IMR-90 (cell line): ENCODE data around the gene SKIL. TPM values are rescaled to one million over a fixed set of nuclear protein-coding genes. Genes with fewer than 3 reads are reported as not detected.

ENCODE experiments used
- ATAC-seq: fragments of 200-7000 bp; cut with Tn5 transposase; 2 replicates; pipeline ENCODE4 v1.9.1; 2020; ENCODE audit warnings: low read depth, mild to moderate bottlenecking, moderate library complexity
- BruUV-seq: library from RNA; stranded (reverse); fragments of 400-500 nt; replicated peaks from 2 replicates; lab custom pipeline; 2021; lab: Mats Ljungman, UMichigan
- CTCF ChIA-PET: fragments of 300-600 bp; formaldehyde crosslinking; extraction: SDS; loops from one replicate; lab custom pipeline; 2021; ENCODE audit warnings: antibody characterized with exemption; lab: Yijun Ruan, JAX
- POLR2A ChIA-PET: fragments of 300-600 bp; sonication (Branson Sonifier 250); formaldehyde crosslinking; loops from one replicate; lab custom pipeline; 2022; ENCODE audit warnings: antibody characterized with exemption; ENCODE audit not compliant: unreplicated experiment; lab: Charles Lee
- DNase-seq: peaks from one replicate; pipeline ENCODE4 v3.0.0; 2013
- H2AFZ ChIP-seq: replicated peaks from 2 replicates; pipeline ENCODE3; 2013; ENCODE audit warnings: low read length, mild to moderate bottlenecking; ENCODE audit not compliant: poor library complexity
- H2AK5ac ChIP-seq: 2 replicates; pipeline ENCODE4 v1.6.1; 2013; ENCODE audit warnings: low read depth, low read length, inconsistent platforms
- H2AK9ac ChIP-seq: replicated peaks from 2 replicates; pipeline ENCODE3; 2013; ENCODE audit warnings: mild to moderate bottlenecking, low read depth, low read length, moderate library complexity; ENCODE audit not compliant: poor library complexity
- H2BK120ac ChIP-seq: 2 replicates; pipeline ENCODE4 v1.6.1; 2013; ENCODE audit warnings: low read depth, low read length, inconsistent platforms
- H2BK15ac ChIP-seq: 3 replicates; pipeline ENCODE4 v1.6.1; 2013; ENCODE audit warnings: low read depth, low read length, inconsistent platforms
- H2BK20ac ChIP-seq: 2 replicates; pipeline ENCODE4 v1.6.1; 2013; ENCODE audit warnings: low read depth, mild to moderate bottlenecking, inconsistent platforms, low read length, moderate library complexity
- H2BK5ac ChIP-seq: 2 replicates; pipeline ENCODE4 v1.6.1; 2013; ENCODE audit warnings: mild to moderate bottlenecking, low read depth, low read length, inconsistent platforms; ENCODE audit not compliant: poor library complexity, severe bottlenecking
- H3K14ac ChIP-seq: replicated peaks from 2 replicates; pipeline ENCODE4 v1.6.1; 2013; ENCODE audit warnings: low read depth, low read length, inconsistent platforms
- H3K18ac ChIP-seq: 2 replicates; pipeline ENCODE4 v1.6.1; 2013; ENCODE audit warnings: low read depth, low read length, control low read depth
- H3K23ac ChIP-seq: 2 replicates; pipeline ENCODE4 v1.6.1; 2013; ENCODE audit warnings: low read depth, low read length, inconsistent platforms
- H3K27ac ChIP-seq: 2 replicates; pipeline ENCODE4 v1.5.1; 2013; ENCODE audit warnings: mild to moderate bottlenecking, control low read depth, low read length; ENCODE audit not compliant: insufficient read depth
- H3K27me3 ChIP-seq: 2 replicates; pipeline ENCODE4 v1.6.1; 2013; ENCODE audit warnings: low read length; ENCODE audit not compliant: control insufficient read depth, insufficient read depth
- H3K36me3 ChIP-seq: 2 replicates; pipeline ENCODE4 v1.6.1; 2013; ENCODE audit warnings: low read length, mixed read lengths; ENCODE audit not compliant: control insufficient read depth, insufficient read depth
- H3K4ac ChIP-seq: 2 replicates; pipeline ENCODE4 v1.6.1; 2013; ENCODE audit warnings: low read depth, low read length, inconsistent platforms
- H3K4me1 ChIP-seq: 2 replicates; pipeline ENCODE4 v1.6.1; 2013; ENCODE audit warnings: low read length, mixed read lengths; ENCODE audit not compliant: control insufficient read depth, insufficient read depth
- H3K4me2 ChIP-seq: 2 replicates; pipeline ENCODE4 v1.6.1; 2013; ENCODE audit warnings: low read depth, mild to moderate bottlenecking, control low read depth, low read length, moderate library complexity
- H3K4me3 ChIP-seq: 2 replicates; pipeline ENCODE4 v1.5.1; 2013; ENCODE audit warnings: low read depth, mild to moderate bottlenecking, control low read depth, low read length, moderate library complexity; ENCODE audit not compliant: insufficient read depth
- H3K56ac ChIP-seq: 2 replicates; pipeline ENCODE4 v1.6.1; 2013; ENCODE audit warnings: low read length, inconsistent platforms; ENCODE audit not compliant: insufficient read depth; ENCODE audit errors: extremely low read depth
- H3K79me1 ChIP-seq, 2 experiments: 2 replicates each; pipeline ENCODE4 v1.6.1; 2013; ENCODE audit warnings: low read length in 2 of 2, inconsistent platforms in 1 of 2, low read depth in 1 of 2
- H3K9ac ChIP-seq: 2 replicates; pipeline ENCODE4 v1.6.1; 2013; ENCODE audit warnings: low read depth, low read length, control low read depth
- H3K9me1 ChIP-seq: 2 replicates; pipeline ENCODE4 v1.6.1; 2013; ENCODE audit warnings: low read length, inconsistent platforms; ENCODE audit not compliant: insufficient read depth
- H3K9me3 ChIP-seq: 2 replicates; pipeline ENCODE4 v1.6.1; 2013; ENCODE audit warnings: low read length; ENCODE audit not compliant: control insufficient read depth, insufficient read depth
- H4K20me1 ChIP-seq: 2 replicates; pipeline ENCODE4 v1.6.1; 2013; ENCODE audit warnings: low read length, inconsistent platforms; ENCODE audit not compliant: insufficient read depth
- H4K5ac ChIP-seq: 2 replicates; pipeline ENCODE4 v1.6.1; 2013; ENCODE audit warnings: mild to moderate bottlenecking, low read depth, low read length, control low read depth
- H4K8ac ChIP-seq, 2 experiments: 2 replicates each; pipeline ENCODE4 v1.6.1; 2013; ENCODE audit warnings: low read depth in 2 of 2, low read length in 2 of 2, control low read depth in 1 of 2, inconsistent platforms in 1 of 2
- H4K91ac ChIP-seq: 2 replicates; pipeline ENCODE4 v1.6.1; 2013; ENCODE audit warnings: low read depth, low read length, inconsistent platforms; ENCODE audit not compliant: insufficient read depth
- BHLHE40 ChIP-seq: fragments of 150-350 bp; IDR thresholded peaks from 2 replicates; pipeline ENCODE4 v1.6.1; 2016; ENCODE audit warnings: mild to moderate bottlenecking, low read depth, low read length
- CEBPB ChIP-seq: IDR thresholded peaks from 2 replicates; pipeline ENCODE4 v1.6.1; 2012; ENCODE audit warnings: low read depth, low read length, improper control_type of control experiment
- CHD1 ChIP-seq: IDR thresholded peaks from 2 replicates; pipeline ENCODE4 v1.6.1; 2012; ENCODE audit warnings: low read depth, low read length, improper control_type of control experiment
- CTCF ChIP-seq: conservative IDR thresholded peaks from 2 replicates; pipeline ENCODE4 v1.5.1; 2012; ENCODE audit warnings: mild to moderate bottlenecking, low read depth, low read length, improper control_type of control experiment
- ELK1 ChIP-seq: fragments of 150-350 bp; IDR thresholded peaks from 2 replicates; pipeline ENCODE4 v1.6.1; 2016; ENCODE audit warnings: low read depth, mild to moderate bottlenecking, low read length, moderate library complexity, borderline replicate concordance
- FOS ChIP-seq: fragments of 150-350 bp; IDR thresholded peaks from 2 replicates; pipeline ENCODE4 v1.6.1; 2016; ENCODE audit warnings: low read depth, low read length
- MXI1 ChIP-seq: IDR thresholded peaks from 2 replicates; pipeline ENCODE4 v1.6.1; 2012; ENCODE audit warnings: low read depth, mild to moderate bottlenecking, low read length, moderate library complexity, borderline replicate concordance
- NFE2L2 ChIP-seq: fragments of 150-350 bp; IDR thresholded peaks from 2 replicates; pipeline ENCODE4 v1.6.1; 2016; ENCODE audit warnings: low read depth, mild to moderate bottlenecking, low read length
- POLR2A ChIP-seq: IDR thresholded peaks from 2 replicates; pipeline ENCODE4 v1.6.1; 2012; ENCODE audit warnings: mild to moderate bottlenecking, low read depth, low read length
- RAD21 ChIP-seq: IDR thresholded peaks from 2 replicates; pipeline ENCODE4 v1.6.1; 2012; ENCODE audit warnings: low read length, improper control_type of control experiment
- RCOR1 ChIP-seq: IDR thresholded peaks from 2 replicates; pipeline ENCODE4 v1.6.1; 2012; ENCODE audit warnings: mild to moderate bottlenecking, low read length, improper control_type of control experiment; ENCODE audit not compliant: insufficient replicate concordance
- RFX5 ChIP-seq: IDR thresholded peaks from 2 replicates; pipeline ENCODE4 v1.8.0; 2012; ENCODE audit warnings: low read depth, mild to moderate bottlenecking, low read length, moderate library complexity
- SMC3 ChIP-seq: fragments of 150-350 bp; IDR thresholded peaks from 2 replicates; pipeline ENCODE4 v1.6.1; 2016; ENCODE audit warnings: low read depth, mild to moderate bottlenecking, antibody characterized with exemption, low read length, moderate library complexity
- WGBS, 2 experiments: methylation state at CpG; one replicate each; pipeline versions ENCODE4 v1.1.5 to v1.1.7; 2013; ENCODE audit warnings: missing lambda C conversion rate in 2 of 2; ENCODE audit not compliant: insufficient read length in 1 of 2; ENCODE audit errors: extremely low coverage in 2 of 2; 5-methylcytosine and 5-hydroxymethylcytosine counted together
- dilution Hi-C: fragments of 300-500 bp; cut with HindIII; formaldehyde crosslinking; loops from one replicate; pipeline ENCODE4 v1.14.3; 2018; ENCODE audit warnings: low sequenced_read_pairs; ENCODE audit not compliant: unreplicated experiment
- in situ Hi-C: fragments of 300-500 bp; cut with MboI; formaldehyde crosslinking; loops from 3 replicates; pipeline ENCODE4 v1.14.3; 2019; ENCODE audit warnings: low sequenced_read_pairs, inconsistent platforms, mixed read lengths
- intact Hi-C: fragments of 100-400 bp; cut with micrococcal nuclease; formaldehyde crosslinking; loops from 2 replicates; pipeline ENCODE4 v1.10.0; 2022
- polyA plus RNA-seq, 3 experiments: library from polyadenylated mRNA; depleted of rRNA; stranded (reverse); fragments of >200 nt; gene quantifications; 2 replicates each; pipeline ENCODE4 v1.2.3, GENCODE V29; 2012; ENCODE audit warnings: low replicate concordance in 1 of 3
- total RNA-seq: library from RNA; depleted of rRNA; stranded (reverse); fragments of >200 nt; gene quantifications from 2 replicates; pipeline ENCODE4 v1.2.3, GENCODE V29; 2012

SKIL gene
- total and polyA plus RNA-seq, 2 of the 4 experiments (the other 2 are of a cell fraction): 9.2 to 55.9 TPM

- Histone ChIP-seq H4K5ac (no peak overlapping the region), H4K20me1 (no peaks in the 10 kb centered on the region), H3K14ac (no peak overlapping the region), H3K56ac (no peak overlapping the region), H2AFZ (no peak overlapping the region), H2BK120ac (no peak overlapping the region), H2BK5ac (no peak overlapping the region), H3K18ac (no peak overlapping the region), H3K4ac (no peak overlapping the region), H3K9ac (no peak overlapping the region), H3K4me2 (no peak overlapping the region), H3K27ac (no peak overlapping the region), H3K36me3 (no peaks in the 10 kb centered on the region), H3K23ac (no peak overlapping the region), H4K91ac (no peak overlapping the region), H3K9me3 (peaks cover 3% of the 10 kb centered on the region), H3K79me1 (no peaks in the 10 kb centered on the region), H3K4me3 (no peak overlapping the region), H2BK20ac (no peak overlapping the region), H2AK5ac (no peak overlapping the region), H4K8ac (no peak overlapping the region), H2AK9ac (no peak overlapping the region), H2BK15ac (no peak overlapping the region), H3K9me1 (no peaks in the 10 kb centered on the region), H3K27me3 (no peaks in the 10 kb centered on the region), H3K4me1 (peaks cover 2% of the 10 kb centered on the region; the same call in 1 of the 2 replicates)
- DNase-seq (no peak), ATAC-seq (no peak)
- TF ChIP-seq CHD1 (no peak), CEBPB (no peak), ELK1 (no peak), SMC3 (no peak), POLR2A (no peak), RAD21 (no peak), FOS (no peak), BHLHE40 (no peak), CTCF (no peak), RFX5 (no peak), NFE2L2 (no peak), RCOR1 (no peak), MXI1 (no peak)
- no TSS peak for BruUV-seq
- intact Hi-C loops (no loop called here), dilution Hi-C loops (no loop called here), in situ Hi-C loops (no loop called here)
- ChIA-PET CTCF (no interaction called here), POLR2A (no interaction called here)
- 71% methylated on average over 3 of the region's 4 CpGs; no CpG with 5 or more reads in 1 of the 2 experiments for WGBS, 2 experiments
These were observed 26.4 kb upstream of the SKIL start for GRCh38 chr3:170331143-170331542.
